ENCODE results near the gene NUDT16L1. TPM values are rescaled to one million over a fixed set of nuclear protein-coding genes. Genes with fewer than 3 reads are reported as not detected.
A peak's percentile ranks its signal among the peaks of the same experiment; 100 is the strongest.

Gene NUDT16L1
- total RNA-seq, 1 experiment from 2014 or later = 33.8 TPM

- ChIA-PET CTCF (no interaction called here), POLR2A (ENCODE audit: low non-redundant PET) (no interaction called here)
- TF ChIP-seq EZH2 (IDR thresholded peaks at IDR 0.05; ENCODE audit: borderline replicate concordance, low read depth, low read length, poor library complexity, severe bottlenecking) = no peak
- TF ChIP-seq CTCF (conservative IDR thresholded peaks at IDR 0.05; ENCODE audit: low read depth, low read length) = no peak
- Histone ChIP-seq H3K27ac (ENCODE audit: low read depth, low read length, poor library complexity, severe bottlenecking) (peak overlapping the region; percentile 86), H3K4me3 (ENCODE audit: low read depth, low read length, poor library complexity, severe bottlenecking) (peak overlapping the region; percentile 96), H3K27me3 (replicated peaks; ENCODE audit: insufficient read depth, low read depth, low read length, poor library complexity) (no peaks in the 10 kb centered on the region), H3K4me1 (ENCODE audit: insufficient read depth, low read length, poor library complexity, severe bottlenecking) (no peaks in the 10 kb centered on the region), H3K36me3 (ENCODE audit: insufficient read depth, low read length, poor library complexity, severe bottlenecking) (peaks cover 7% of the 10 kb centered on the region), H3K9me3 (ENCODE audit: low read depth, low read length, poor library complexity, severe bottlenecking) (no peaks in the 10 kb centered on the region)
- no peak for DNase-seq (ENCODE audit: low spot score)
- no TSS peak for BruUV-seq (replicated peaks)
- intact Hi-C loops (cut with micrococcal nuclease; ENCODE audit: unreplicated experiment) = no loop called here
Observed at GRCh38 chr16:4733211-4733742, 39.9 kb downstream of the NUDT16L1 start.

- H3K36me3 ChIP-seq (ENCODE audit: insufficient read depth, low read length, poor library complexity, severe bottlenecking) = peaks cover 7% of the 10 kb centered on the region
- no peaks in the 10 kb centered on the region for H3K9me3 ChIP-seq (ENCODE audit: low read depth, low read length, poor library complexity, severe bottlenecking)
- ChIA-PET CTCF (interaction anchor here (0.6 to 1.0 kb wide), 2 partner anchors 35 to 109 kb away, joined by 3 to 4 read pairs; partner anchors contain the start of gene MGRN1), POLR2A (ENCODE audit: low non-redundant PET) (no interaction called here)
- H3K4me1 ChIP-seq (ENCODE audit: insufficient read depth, low read length, poor library complexity, severe bottlenecking) = no peaks in the 10 kb centered on the region
- TF ChIP-seq CTCF (conservative IDR thresholded peaks at IDR 0.05; ENCODE audit: low read depth, low read length) (no peak), EZH2 (IDR thresholded peaks at IDR 0.05; ENCODE audit: borderline replicate concordance, low read depth, low read length, poor library complexity, severe bottlenecking) (no peak)
- peak overlapping the region; percentile 86 for H3K27ac ChIP-seq (ENCODE audit: low read depth, low read length, poor library complexity, severe bottlenecking)
- intact Hi-C loops (cut with micrococcal nuclease; ENCODE audit: unreplicated experiment) = no loop called here
- DNase-seq (ENCODE audit: low spot score) = no peak
- no peaks in the 10 kb centered on the region for H3K27me3 ChIP-seq (replicated peaks; ENCODE audit: insufficient read depth, low read depth, low read length, poor library complexity)
- peak overlapping the region; percentile 96 for H3K4me3 ChIP-seq (ENCODE audit: low read depth, low read length, poor library complexity, severe bottlenecking)
- BruUV-seq (replicated peaks) = no TSS peak
Observed at GRCh38 chr16:4733747-4734062, 40.3 kb downstream of the NUDT16L1 start.

- no peaks in the 10 kb centered on the region for H3K27me3 ChIP-seq (replicated peaks; ENCODE audit: insufficient read depth, low read depth, low read length, poor library complexity)
Observed at GRCh38 chr16:4734063-4734729, 40.8 kb downstream of the NUDT16L1 start, which contains the start of the genes ANKS3 and DNAAF8. Gene ANKS3, minus strand, starts transcription at chr16:4734271. Its CDS starts 4,122 bp downstream, at chr16:4730149. Gene DNAAF8, plus strand, starts transcription at chr16:4734537. Its CDS starts 1,978 bp downstream, at chr16:4736515.

More at GRCh38 chr16:4734063-4734729, 40.8 kb downstream of the NUDT16L1 start, which contains the start of the genes ANKS3 and DNAAF8:
- Histone ChIP-seq H3K36me3 (ENCODE audit: insufficient read depth, low read length, poor library complexity, severe bottlenecking) (peaks cover 7% of the 10 kb centered on the region), H3K4me3 (ENCODE audit: low read depth, low read length, poor library complexity, severe bottlenecking) (peak within 1 kb of the TSS; percentile 96), H3K4me1 (ENCODE audit: insufficient read depth, low read length, poor library complexity, severe bottlenecking) (no peaks in the 10 kb centered on the region), H3K27ac (ENCODE audit: low read depth, low read length, poor library complexity, severe bottlenecking) (peak within 1 kb of the TSS; percentile 86), H3K9me3 (ENCODE audit: low read depth, low read length, poor library complexity, severe bottlenecking) (no peaks in the 10 kb centered on the region)
- POLR2A ChIA-PET (ENCODE audit: low non-redundant PET) = interaction anchor here (0.5 kb wide), 1 partner anchor 105 kb away, joined by 4 read pairs; no protein-coding TSS in a partner anchor
- CTCF ChIA-PET = interaction anchor here (0.6 to 1.0 kb wide), 3 partner anchors 16 to 110 kb away, joined by 3 to 4 read pairs (median 4); partner anchors contain the start of gene MGRN1
- intact Hi-C loops (cut with micrococcal nuclease; ENCODE audit: unreplicated experiment) = no loop called here
- TF ChIP-seq EZH2 (IDR thresholded peaks at IDR 0.05; ENCODE audit: borderline replicate concordance, low read depth, low read length, poor library complexity, severe bottlenecking) = no peak
- no peak for TF ChIP-seq CTCF (conservative IDR thresholded peaks at IDR 0.05; ENCODE audit: low read depth, low read length)
- DNase-seq (ENCODE audit: low spot score) = peak; percentile 96
- no TSS peak for BruUV-seq (replicated peaks)
